Measurements from ENCODE around the gene C9orf78.

- TF ChIP-seq POLR2A (IDR thresholded peaks at IDR 0.05), result peak in 1 of 2 donors; percentile 26
- no peak for TF ChIP-seq CTCF (IDR thresholded peaks at IDR 0.05)
- no peak for TF ChIP-seq EP300 (IDR thresholded peaks at IDR 0.05)
Observed at GRCh38 chr9:129884220-129885017, 49.3 kb upstream of the C9orf78 start.

Measured in sigmoid colon (tissue), 4 donors.